B cell (primary cell): ENCODE results near the gene PPP3CA. TPM values are rescaled to one million over a fixed set of nuclear protein-coding genes. Genes with fewer than 3 reads are reported as not detected.

ENCODE experiments used
- ATAC-seq: fragments of 200-7000 bp; cut with Tn5 transposase; one replicate; pipeline ENCODE4 v1.10.0; 2021; ENCODE audit warnings: low read depth, mild to moderate bottlenecking, moderate number of reproducible peaks, moderate library complexity
- CTCF ChIA-PET: fragments of 350-600 bp; sonication (Branson Sonifier 250); formaldehyde crosslinking; loops from one replicate; lab custom pipeline; 2021; ENCODE audit warnings: antibody characterized with exemption, inconsistent platforms; lab: Charles Lee
- POLR2A ChIA-PET: fragments of 350-600 bp; sonication (Branson Sonifier 250); formaldehyde crosslinking; loops from one replicate; lab custom pipeline; 2021; ENCODE audit warnings: antibody characterized with exemption; lab: Charles Lee
- DNase-seq: peaks from one replicate; pipeline ENCODE4 v3.0.0; 2013
- H2AFZ ChIP-seq: 2 replicates; pipeline ENCODE4 v1.6.1; 2012; ENCODE audit warnings: mild to moderate bottlenecking, low read depth, low read length; ENCODE audit not compliant: insufficient read depth, poor library complexity, severe bottlenecking
- H3K27ac ChIP-seq, 2 donors: 1 replicate in 1 of 2; 2 replicates in 1 of 2; pipeline ENCODE4 v1.5.1; 2012 to 2013; ENCODE audit warnings: low read length in 2 of 2, mild to moderate bottlenecking in 2 of 2, moderate library complexity in 1 of 2
- H3K27me3 ChIP-seq, 4 experiments: fragments of 200-600 bp in 1 of 4; sonication (generic) in 1 of 4; replicated peaks in 1 of 4; 1 replicate in 2 of 4; 2 replicates in 2 of 4; pipeline versions ENCODE4 v1.6.1 to v1.7.0; 2013 to 2016; ENCODE audit warnings: low read length in 3 of 4, mild to moderate bottlenecking in 2 of 4, mixed read lengths in 1 of 4, moderate library complexity in 1 of 4; ENCODE audit not compliant: insufficient read depth in 4 of 4, control insufficient read depth in 3 of 4; ENCODE audit errors: control extremely low read depth in 1 of 4
- H3K36me3 ChIP-seq, 2 experiments: replicated peaks in 1 of 2; 1 replicate in 1 of 2; 2 replicates in 1 of 2; pipeline versions ENCODE4 v1.6.1 to v1.7.1; 2013; ENCODE audit warnings: low read length in 1 of 2; ENCODE audit not compliant: insufficient read depth in 2 of 2, control insufficient read depth in 1 of 2; ENCODE audit errors: control extremely low read depth in 1 of 2, extremely low read depth in 1 of 2
- H3K4me1 ChIP-seq, 2 donors: fragments of 200-600 bp in 1 of 2; sonication (generic) in 1 of 2; 1 replicate in 1 of 2; 2 replicates in 1 of 2; pipeline versions ENCODE4 v1.5.1 to v1.6.1; 2013 to 2017; ENCODE audit warnings: low read length in 2 of 2; ENCODE audit not compliant: control insufficient read depth in 2 of 2, insufficient read depth in 2 of 2
- H3K4me2 ChIP-seq: replicated peaks from 2 replicates; pipeline ENCODE3; 2012; ENCODE audit warnings: mild to moderate bottlenecking, low read depth, low read length; ENCODE audit not compliant: poor library complexity, severe bottlenecking
- H3K4me3 ChIP-seq, 5 experiments: fragments of 200-600 bp in 1 of 5; sonication (generic) in 1 of 5; 1 replicate in 3 of 5; 2 replicates in 2 of 5; pipeline versions ENCODE4 v1.5.1 to v1.7.0; 2011 to 2016; ENCODE audit warnings: low read length in 4 of 5, mild to moderate bottlenecking in 4 of 5, low read depth in 2 of 5, control low read depth in 1 of 5, moderate library complexity in 1 of 5; ENCODE audit not compliant: insufficient read depth in 1 of 5; ENCODE audit errors: control extremely low read depth in 1 of 5, extremely low read depth in 1 of 5
- H3K79me2 ChIP-seq: fragments of 200-600 bp; sonication (generic); one replicate; pipeline ENCODE4 v1.6.0; 2016; ENCODE audit warnings: low read length; ENCODE audit not compliant: control insufficient read depth, insufficient read depth
- H3K9ac ChIP-seq: fragments of 200-600 bp; sonication (generic); 2 replicates; pipeline ENCODE4 v1.6.1; 2017; ENCODE audit warnings: mild to moderate bottlenecking, low read length, moderate library complexity
- H3K9me3 ChIP-seq, 3 donors: one replicate each; pipeline versions ENCODE4 v1.6.1 to v1.7.1; 2013; ENCODE audit warnings: low read length in 2 of 3; ENCODE audit not compliant: control insufficient read depth in 2 of 3, insufficient read depth in 1 of 3; ENCODE audit errors: control extremely low read depth in 1 of 3
- H4K20me1 ChIP-seq: 2 replicates; pipeline ENCODE4 v1.6.0; 2012; ENCODE audit warnings: mild to moderate bottlenecking, low read length; ENCODE audit not compliant: insufficient read depth, control insufficient read depth, poor library complexity, severe bottlenecking
- H3K27ac Mint-ChIP-seq: one replicate; pipeline ENCODE4 v1.8.0; 2021; ENCODE audit warnings: mixed read lengths
- H3K27me3 Mint-ChIP-seq: one replicate; pipeline ENCODE4 v1.8.0; 2021; ENCODE audit warnings: mixed read lengths
- H3K4me1 Mint-ChIP-seq: one replicate; pipeline ENCODE4 v1.8.0; 2021; ENCODE audit warnings: mixed read lengths
- H3K4me3 Mint-ChIP-seq: one replicate; pipeline ENCODE4 v1.8.0; 2021; ENCODE audit warnings: mixed read lengths
- H3K9me3 Mint-ChIP-seq: one replicate; pipeline ENCODE4 v1.8.0; 2022; ENCODE audit warnings: mixed read lengths; ENCODE audit not compliant: insufficient read depth
- CTCF ChIP-seq: fragments of 200-600 bp; IDR thresholded peaks from one replicate; pipeline ENCODE4 v1.8.0; 2022; ENCODE audit warnings: antibody characterized with exemption, mild to moderate bottlenecking
- EZH2 ChIP-seq: IDR thresholded peaks from 2 replicates; pipeline ENCODE4 v1.6.1; 2012; ENCODE audit warnings: borderline replicate concordance, low read depth, mild to moderate bottlenecking, moderate library complexity, low read length; ENCODE audit not compliant: insufficient read depth, poor library complexity, severe bottlenecking
- WGBS: methylation state at CpG from one replicate; pipeline ENCODE4 v1.1.5; 2013; ENCODE audit warnings: missing lambda C conversion rate; ENCODE audit not compliant: insufficient coverage; 5-methylcytosine and 5-hydroxymethylcytosine counted together
- intact Hi-C: fragments of 100-400 bp; cut with micrococcal nuclease; formaldehyde crosslinking; loops from one replicate; pipeline ENCODE4 v1.10.0; 2022
- polyA plus RNA-seq: library from polyadenylated mRNA; depleted of rRNA; stranded (reverse); fragments of >200 nt; gene quantifications from 2 replicates; pipeline ENCODE4 v1.2.3, GENCODE V29; 2012
- total RNA-seq, 2 donors: library from RNA; stranded (reverse); fragments of 120-200 nt in 1 of 2; gene quantifications; 1 replicate in 1 of 2; 2 replicates in 1 of 2; pipeline versions ENCODE4 v1.2.3 to v1.2.4, GENCODE V29; 2013 to 2022

The PPP3CA gene
- total and polyA plus RNA-seq, 2 donors (not counting 1 experiment from before 2014, with no cell fraction given) = 14.3 to 85.1 TPM

- no peak for DNase-seq
- H3K4me2 ChIP-seq = no peak overlapping the region
- H3K4me3 ChIP-seq = no peak overlapping the region
- H3K27ac Mint-ChIP-seq = peak overlapping the region; percentile 51
- no peaks in the 10 kb centered on the region for H3K79me2 ChIP-seq
- no peak for ATAC-seq
- no peak overlapping the region for H3K4me3 Mint-ChIP-seq
- H3K4me1 Mint-ChIP-seq = peaks cover 10% of the 10 kb centered on the region
- H2AFZ ChIP-seq = no peak overlapping the region
- CTCF ChIA-PET = interaction anchor here (0.9 kb wide), 1 partner anchor 932 kb away, joined by 4 read pairs; no protein-coding TSS in a partner anchor
- no peaks in the 10 kb centered on the region for H3K9me3 ChIP-seq
- H3K9ac ChIP-seq = no peak overlapping the region
- peaks cover 5 to 7% of the 10 kb centered on the region in 2 donors for H3K4me1 ChIP-seq
- H3K27ac ChIP-seq = no peak overlapping the region
- H3K36me3 ChIP-seq = peaks cover 4 to 27% of the 10 kb centered on the region in 2 experiments
- 75% methylated on average over 2 of the region's 8 CpGs for WGBS
- H3K27me3 ChIP-seq = no peaks in the 10 kb centered on the region
- H3K27me3 Mint-ChIP-seq = no peaks in the 10 kb centered on the region
- no peaks in the 10 kb centered on the region for H4K20me1 ChIP-seq
- TF ChIP-seq CTCF = no peak
- TF ChIP-seq EZH2 = no peak
- intact Hi-C loops = no loop called here
- no peaks in the 10 kb centered on the region for H3K9me3 Mint-ChIP-seq
- POLR2A ChIA-PET = interaction anchor here (0.6 kb wide), 1 partner anchor 594 kb away, joined by 8 read pairs; no protein-coding TSS in a partner anchor
Measured at GRCh38 chr4:101025755-101026154, 321.6 kb downstream of the PPP3CA start.

GRCh38 chr4:101022151-101023024, 324.9 kb downstream of the PPP3CA start:
- Mint-ChIP-seq H3K27ac (peak overlapping the region; percentile 56), H3K4me1 (peaks cover 30% of the 10 kb centered on the region), H3K27me3 (no peaks in the 10 kb centered on the region), H3K4me3 (no peak overlapping the region), H3K9me3 (no peaks in the 10 kb centered on the region)
- no peaks in the 10 kb centered on the region for H3K79me2 ChIP-seq
- H3K27ac ChIP-seq = no peak overlapping the region
- ChIA-PET CTCF (no interaction called here), POLR2A (no interaction called here)
- no peak overlapping the region for H3K4me3 ChIP-seq
- no peaks in the 10 kb centered on the region for H3K27me3 ChIP-seq
- ATAC-seq = no peak
- WGBS = 92% methylated on average over 3 of the region's 8 CpGs
- no peak for TF ChIP-seq CTCF
- TF ChIP-seq EZH2 = no peak
- peaks cover 1 to 14% of the 10 kb centered on the region in 2 experiments for H3K36me3 ChIP-seq
- no peak overlapping the region for H3K9ac ChIP-seq
- intact Hi-C loops = no loop called here
- H3K4me1 ChIP-seq = peaks cover 25% of the 10 kb centered on the region in 2 donors
- H2AFZ ChIP-seq = no peak overlapping the region
- no peak overlapping the region for H3K4me2 ChIP-seq
- no peaks in the 10 kb centered on the region for H4K20me1 ChIP-seq
- no peaks in the 10 kb centered on the region for H3K9me3 ChIP-seq
- no peak for DNase-seq
